Epithelial cell of prostate (primary cell): ENCODE results near the gene RNF32.
"Not testable (repeated sequence)": the region's sequence is repeated elsewhere in the genome, so short reads cannot be mapped to it uniquely, and the experiment has no call there.

ENCODE experiments used
- DNase-seq: peaks from one replicate; pipeline ENCODE4 v3.0.0-alpha.2; 2011; ENCODE audit warnings: low read depth, low spot score
- H3K27ac ChIP-seq: fragments of 450-650 bp; 2 replicates; pipeline ENCODE4 v1.5.1; 2017; ENCODE audit warnings: mild to moderate bottlenecking

Gene RNF32

GRCh38 chr7:156639426-156640256 is 933 bp upstream of the RNF32 start:
- peak overlapping the region; percentile 81 for H3K27ac ChIP-seq
- DNase-seq, result no peak

GRCh38 chr7:156640949-156641485 is 443 bp downstream of the RNF32 start:
- peak overlapping the region; percentile 81 for H3K27ac ChIP-seq
- DNase-seq, result no peak

- H3K27ac ChIP-seq, result no peak overlapping the region
- DNase-seq, result no peak
These were observed 1.9 kb downstream of the RNF32 start for GRCh38 chr7:156642306-156643045.

GRCh38 chr7:156647330-156647729 is 6.8 kb downstream of the RNF32 start:
- not testable (repeated sequence) for H3K27ac ChIP-seq, DNase-seq

- no peak for DNase-seq
- no peak overlapping the region for H3K27ac ChIP-seq
These were observed 9.5 kb downstream of the RNF32 start for GRCh38 chr7:156650042-156650441.

GRCh38 chr7:156651474-156651873 is 10.9 kb downstream of the RNF32 start:
- DNase-seq, result no peak
- no peak overlapping the region for H3K27ac ChIP-seq

- H3K27ac ChIP-seq, result no peak overlapping the region
- no peak for DNase-seq
These were observed 12.5 kb downstream of the RNF32 start for GRCh38 chr7:156652886-156653568.

GRCh38 chr7:156654511-156655234 is 14.1 kb downstream of the RNF32 start:
- no peak overlapping the region for H3K27ac ChIP-seq

GRCh38 chr7:156655251-156655650 is 14.7 kb downstream of the RNF32 start:
- no peak for DNase-seq
- no peak overlapping the region for H3K27ac ChIP-seq

More at GRCh38 chr7:156654511-156655234, 14.1 kb downstream of the RNF32 start:
- DNase-seq, result no peak

- DNase-seq, result no peak
These were observed 15.4 kb downstream of the RNF32 start for GRCh38 chr7:156655983-156656382.

GRCh38 chr7:156656598-156656997 is 16.0 kb downstream of the RNF32 start:
- DNase-seq, result no peak
- H3K27ac ChIP-seq, result no peak overlapping the region

More at GRCh38 chr7:156655983-156656382, 15.4 kb downstream of the RNF32 start:
- H3K27ac ChIP-seq, result no peak overlapping the region

- H3K27ac ChIP-seq, result no peak overlapping the region
- DNase-seq, result no peak
These were observed 17.1 kb downstream of the RNF32 start for GRCh38 chr7:156657681-156658080.

- no peak overlapping the region for H3K27ac ChIP-seq
- DNase-seq, result no peak
These were observed 18.6 kb downstream of the RNF32 start for GRCh38 chr7:156659203-156659602.

- H3K27ac ChIP-seq, result no peak overlapping the region
- no peak for DNase-seq
These were observed 19.4 kb downstream of the RNF32 start for GRCh38 chr7:156659961-156660360.

GRCh38 chr7:156661637-156662036 is 21.1 kb downstream of the RNF32 start:
- no peak for DNase-seq
- H3K27ac ChIP-seq, result no peak overlapping the region

- H3K27ac ChIP-seq, result no peak overlapping the region
- no peak for DNase-seq
These were observed 21.7 kb downstream of the RNF32 start for GRCh38 chr7:156662277-156662676.

- no peak for DNase-seq
- no peak overlapping the region for H3K27ac ChIP-seq
These were observed 24.5 kb downstream of the RNF32 start for GRCh38 chr7:156665101-156665500.

GRCh38 chr7:156666368-156667109 is 26.0 kb downstream of the RNF32 start:
- no peak overlapping the region for H3K27ac ChIP-seq
- no peak for DNase-seq

- no peak for DNase-seq
- no peak overlapping the region for H3K27ac ChIP-seq
These were observed 26.5 kb downstream of the RNF32 start for GRCh38 chr7:156667110-156667426.
